ENCODE results near the gene LHCGR.
"Not testable (repeated sequence)": the region's sequence is repeated elsewhere in the genome, so short reads cannot be mapped to it uniquely, and the experiment has no call there.

LHCGR gene

DNA sequence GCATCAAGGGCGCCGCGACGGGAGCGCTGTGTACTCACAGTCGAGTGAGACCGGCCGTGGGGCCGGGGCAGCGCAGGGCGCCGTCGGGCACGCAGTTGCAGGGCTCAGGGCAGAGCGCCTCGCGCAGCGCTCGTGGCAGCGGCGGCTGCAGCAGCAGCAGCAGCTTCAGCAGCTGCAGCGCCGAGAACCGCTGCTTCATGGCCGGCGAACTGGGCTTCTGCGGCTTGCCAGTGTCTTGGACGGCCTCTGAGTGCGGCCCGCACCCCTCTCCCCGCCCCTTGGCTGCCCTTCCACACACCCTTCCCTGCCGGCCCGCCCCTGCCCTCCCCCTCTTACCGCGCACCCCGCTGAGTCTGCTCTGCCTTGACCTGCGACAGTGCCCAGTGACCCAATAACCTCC is at the start of gene LHCGR:
Gene LHCGR, minus strand, starts transcription at position 252 of the 400 bp plus-strand sequence. Its CDS starts 53 bp downstream, at position 199.
- no peak for DNase-seq

DNA sequence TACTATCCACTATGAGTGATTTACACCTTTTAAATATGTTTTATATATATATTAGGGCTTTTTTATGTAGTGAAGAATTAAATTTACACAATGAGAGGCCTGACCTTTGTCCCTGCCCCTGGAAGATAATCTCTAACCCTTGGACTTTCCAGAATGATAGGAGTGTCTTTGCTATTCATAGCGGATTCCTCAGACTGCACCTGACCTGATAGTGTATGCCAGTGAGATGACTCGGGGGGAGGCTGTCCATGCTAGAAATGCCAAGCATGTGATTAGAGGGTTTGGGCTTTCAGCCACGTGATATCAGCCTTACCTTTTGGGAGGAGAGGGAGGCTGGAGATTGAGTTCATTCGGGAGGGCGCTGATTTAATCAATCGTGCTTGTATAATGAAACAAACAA is 44.1 kb upstream of the LHCGR start:
- DNase-seq, result no peak

DNA sequence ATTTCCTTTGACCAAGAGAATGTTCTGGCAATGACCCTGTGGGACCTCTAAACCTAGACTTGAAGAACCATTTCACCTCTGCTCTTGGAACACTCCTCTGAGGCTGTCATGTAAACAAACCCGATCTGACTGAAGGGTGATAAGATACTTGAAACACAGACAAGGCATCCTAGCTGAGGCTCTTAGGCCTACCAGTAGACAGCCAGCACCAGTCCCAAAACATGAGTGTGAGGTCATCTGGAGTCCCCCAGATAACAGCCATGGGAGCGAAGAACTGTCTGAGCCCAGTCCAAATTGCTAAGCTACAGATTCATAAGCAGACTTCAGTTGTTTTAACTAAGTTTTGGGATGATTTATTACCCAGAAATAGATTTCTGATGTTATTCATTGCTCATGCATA is 39.5 kb upstream of the LHCGR start:
- DNase-seq, result no peak

DNA sequence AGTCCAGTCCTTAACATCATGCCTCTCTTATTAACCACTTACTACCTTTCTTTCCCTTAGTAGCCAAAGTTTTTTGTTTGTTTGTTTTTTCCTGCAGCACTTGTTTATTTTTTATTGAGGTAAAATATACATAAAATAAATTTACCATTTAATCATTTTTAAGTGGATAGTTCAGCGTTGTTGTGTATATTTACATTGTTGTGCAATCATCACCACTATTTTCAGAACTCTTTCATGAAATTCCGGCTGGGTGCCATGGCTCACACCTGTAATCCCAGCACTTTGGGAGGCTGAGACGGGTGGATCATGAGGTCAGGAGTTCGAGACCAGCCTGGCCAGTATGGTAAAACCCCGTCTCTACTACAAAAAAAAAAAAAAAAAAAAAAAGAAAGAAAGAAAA is 38.1 kb upstream of the LHCGR start:
- DNase-seq, result no peak

DNA sequence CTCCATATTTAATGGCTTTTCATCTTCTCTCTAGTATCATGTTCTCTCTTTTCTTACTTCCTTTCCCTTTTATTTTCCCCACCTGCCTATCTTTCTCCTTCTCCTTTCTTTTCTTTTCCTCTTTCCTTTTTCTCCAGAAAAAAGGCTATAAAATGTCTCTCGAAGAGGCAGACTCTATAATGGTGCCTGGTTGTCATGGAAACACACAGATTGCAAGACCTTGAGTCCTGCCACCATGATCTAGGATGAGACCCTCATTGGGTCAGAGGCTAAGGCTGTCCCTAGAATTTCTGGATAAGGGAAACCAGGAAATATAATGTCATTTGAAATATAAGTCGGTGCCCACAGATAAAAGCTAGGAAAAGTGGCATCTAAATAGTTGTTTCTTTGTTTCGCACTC is 36.5 kb upstream of the LHCGR start:
- DNase-seq, result no peak

DNA sequence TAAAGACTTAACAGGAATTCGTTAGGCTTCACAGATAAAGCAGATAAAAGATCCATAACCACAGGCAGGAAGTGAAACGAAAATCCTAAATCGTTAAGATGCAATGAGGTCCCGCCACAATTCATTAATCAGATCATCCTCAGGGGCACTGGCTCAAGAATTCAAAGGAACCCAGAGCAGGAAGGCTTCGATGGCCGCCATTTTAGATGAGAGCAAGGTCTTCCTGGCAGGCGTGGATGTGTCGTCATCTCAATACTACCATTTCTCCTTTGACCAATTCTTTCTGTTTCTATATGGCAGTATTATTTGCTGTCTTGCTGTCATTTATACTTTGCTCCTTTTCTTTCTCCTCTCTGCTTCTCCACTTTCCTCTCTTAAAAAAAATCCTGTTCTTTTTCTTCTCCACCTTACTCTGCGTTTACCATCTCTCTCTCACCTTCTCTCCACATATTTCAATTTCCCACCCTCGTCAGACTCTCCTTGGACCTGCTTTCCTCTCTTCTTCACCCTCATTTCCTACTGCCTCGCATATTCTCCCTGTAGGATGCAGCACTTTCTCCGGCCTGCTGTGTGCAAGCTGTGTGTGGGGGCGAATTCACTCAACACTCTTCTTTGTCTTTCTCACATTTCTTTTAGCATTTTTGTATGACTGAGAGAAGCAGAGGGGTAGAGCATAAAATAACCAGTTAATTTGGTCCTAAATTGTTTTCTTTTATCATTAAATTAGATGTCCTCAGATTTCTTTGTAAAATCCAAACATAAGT is 35.1 kb upstream of the LHCGR start:
- no peak for DNase-seq

DNA sequence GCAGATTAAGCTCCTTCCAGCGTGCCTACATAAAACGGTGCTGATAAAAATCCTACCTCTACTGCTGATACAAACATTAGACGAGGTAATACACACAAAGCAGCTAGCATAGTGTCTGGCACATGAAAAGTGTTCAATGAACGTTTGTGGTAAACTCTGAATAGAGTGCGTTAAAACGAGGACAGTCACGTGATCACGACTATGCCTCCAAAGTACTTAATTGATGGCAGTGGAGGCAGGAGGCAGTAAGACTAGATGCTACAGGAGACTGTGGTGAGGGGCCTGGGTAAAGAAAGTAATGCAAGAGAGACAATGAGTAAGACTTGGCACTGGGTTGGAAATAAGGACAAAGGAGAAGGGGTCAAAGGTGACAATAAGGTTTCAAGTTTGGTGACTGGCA is 32.1 kb upstream of the LHCGR start:
- no peak for DNase-seq

DNA sequence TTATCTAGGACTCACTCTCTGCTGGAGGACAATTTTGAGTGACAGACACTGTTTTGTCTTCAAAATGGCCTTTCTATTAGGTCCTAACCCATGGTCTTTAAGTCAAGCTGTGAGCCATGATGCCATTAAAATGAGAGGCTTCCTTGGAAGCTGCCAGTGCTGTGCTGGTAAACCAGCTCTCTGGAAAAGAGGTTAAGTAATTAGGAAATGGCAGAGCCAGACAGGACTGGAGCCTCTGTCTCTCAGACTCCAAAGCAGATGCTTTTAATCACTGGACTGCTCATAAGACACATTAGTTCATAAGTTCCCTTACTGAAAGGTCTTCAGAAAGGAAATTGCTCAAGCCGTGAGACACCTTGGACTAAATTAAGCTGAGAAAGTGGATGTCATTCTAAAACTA is 25.8 kb upstream of the LHCGR start:
- no peak for DNase-seq

DNA sequence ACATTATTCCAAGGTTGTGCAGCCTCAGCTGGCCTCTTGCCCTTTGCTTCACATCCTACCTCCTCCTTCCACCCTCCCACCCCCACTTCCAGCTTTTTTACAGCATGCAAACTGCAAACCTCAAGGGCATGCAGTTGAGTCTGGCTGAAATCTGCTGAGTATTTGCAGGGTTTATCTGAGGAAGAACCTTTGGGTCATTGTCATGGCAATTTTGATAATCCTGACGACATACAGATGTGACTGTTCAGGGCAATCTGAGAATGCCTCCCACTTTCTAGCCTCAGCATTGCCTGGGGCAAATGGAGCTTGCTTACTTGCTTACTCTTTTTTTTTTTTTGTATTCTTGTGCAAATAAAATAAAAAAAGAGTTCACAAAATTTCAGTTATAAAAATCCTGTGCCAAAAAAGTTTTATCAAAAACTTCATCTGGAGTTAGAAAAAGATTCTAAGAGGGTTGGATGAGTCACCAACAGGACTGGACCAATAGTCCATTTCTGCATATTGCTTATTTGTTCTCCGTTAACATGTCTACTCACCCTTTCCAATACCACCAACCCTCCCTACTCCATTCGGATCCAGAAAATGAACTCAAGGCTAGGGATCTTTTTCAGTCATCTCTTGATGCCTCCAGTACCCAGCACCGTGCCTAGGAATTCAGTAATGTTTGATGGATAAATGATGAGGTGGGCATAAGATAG is 23.6 kb upstream of the LHCGR start:
- no peak for DNase-seq

DNA sequence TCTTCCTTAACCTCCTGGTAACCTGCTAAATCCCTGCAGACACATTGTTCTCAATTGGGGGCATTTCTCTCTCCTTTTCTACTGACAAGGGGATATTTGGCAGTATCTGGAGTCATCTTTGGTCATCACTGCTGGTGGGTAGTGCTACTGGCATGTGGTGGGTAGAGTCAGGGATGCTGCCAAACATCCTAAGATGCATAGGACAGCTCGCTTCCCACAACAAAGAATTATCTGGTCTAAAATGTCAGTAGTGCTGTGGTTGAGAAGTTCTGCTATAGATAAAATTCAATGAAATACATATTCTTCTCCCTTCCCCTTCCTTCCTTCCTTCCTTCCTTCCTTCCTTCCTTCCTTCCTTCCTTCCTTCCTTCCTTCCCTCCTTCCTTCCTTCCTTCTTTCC is 18.7 kb upstream of the LHCGR start:
- DNase-seq, result no peak

DNA sequence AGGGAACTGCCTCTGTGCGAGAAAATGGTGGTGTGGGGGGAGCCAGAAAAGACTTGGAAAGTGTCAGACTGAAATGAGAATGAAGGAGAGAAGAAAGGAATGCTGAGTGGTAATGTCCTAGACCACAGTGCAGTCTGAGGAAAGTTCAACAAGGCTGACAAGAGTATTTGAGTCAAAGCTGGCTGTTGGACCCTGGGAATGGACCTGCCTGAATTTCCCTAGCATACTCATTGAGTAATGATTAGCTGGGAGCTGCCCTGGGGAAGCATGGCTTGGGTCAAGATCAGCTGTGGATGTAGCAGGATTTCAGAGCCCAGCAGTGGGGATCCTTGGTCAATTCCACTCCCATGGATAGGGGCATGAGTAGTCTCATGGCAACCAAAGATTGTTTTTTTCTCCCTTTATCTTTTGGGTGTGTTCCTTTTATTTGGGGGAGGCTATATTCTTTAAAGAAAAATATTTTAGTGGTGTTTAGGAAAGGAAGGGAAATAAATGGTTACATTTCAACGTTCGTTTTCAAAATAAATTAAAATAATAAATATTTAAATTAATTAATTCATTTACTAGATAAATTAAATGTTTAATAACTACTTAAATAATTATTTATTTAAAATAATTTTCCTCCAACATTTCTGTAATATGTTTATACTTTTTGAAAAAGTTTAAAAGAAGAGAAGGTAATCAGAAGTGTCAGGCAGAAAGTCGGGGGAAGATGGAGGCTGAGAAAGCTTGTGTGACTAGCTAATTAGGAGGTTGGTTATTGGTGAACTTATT is 15.9 kb upstream of the LHCGR start:
- DNase-seq, result no peak

DNA sequence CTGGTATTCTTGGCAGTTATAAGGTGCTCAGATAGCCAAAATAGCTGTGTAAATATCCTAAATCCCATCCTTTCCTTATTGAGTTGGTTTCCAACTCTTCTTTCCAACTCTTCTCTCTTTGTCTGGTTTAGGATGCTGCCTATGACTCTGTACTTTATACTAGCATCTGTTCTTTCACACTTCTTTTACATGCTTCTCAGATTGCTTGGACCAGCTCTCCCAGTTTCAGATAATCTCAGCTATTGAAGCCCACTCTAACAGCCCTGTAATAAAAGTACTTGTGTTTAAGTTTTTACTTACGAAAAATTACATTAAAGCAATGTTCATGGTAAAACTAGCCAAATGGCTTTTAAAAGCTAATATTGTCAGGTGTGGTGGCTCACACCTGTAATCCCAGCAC is 14.7 kb upstream of the LHCGR start:
- no peak for DNase-seq

DNA sequence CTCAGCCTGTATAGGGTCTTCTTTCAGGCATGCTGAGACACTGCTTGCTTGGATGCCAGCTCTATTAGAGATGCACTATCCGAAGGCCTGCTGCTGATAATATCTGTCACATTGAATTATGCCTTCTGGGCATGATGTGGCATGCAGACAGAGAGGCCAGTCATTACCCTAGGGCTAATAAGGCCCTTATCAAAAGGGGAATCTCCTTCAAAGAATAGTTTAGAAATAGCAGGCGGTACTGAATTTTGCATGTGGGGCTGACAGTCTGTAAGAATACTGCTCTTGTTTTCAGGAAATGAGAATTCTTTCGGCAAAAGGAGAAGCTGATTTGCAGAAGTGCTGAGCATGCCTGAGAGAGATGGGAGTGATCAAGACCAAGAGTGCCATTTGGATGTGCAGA is 13.1 kb upstream of the LHCGR start:
- no peak for DNase-seq

DNA sequence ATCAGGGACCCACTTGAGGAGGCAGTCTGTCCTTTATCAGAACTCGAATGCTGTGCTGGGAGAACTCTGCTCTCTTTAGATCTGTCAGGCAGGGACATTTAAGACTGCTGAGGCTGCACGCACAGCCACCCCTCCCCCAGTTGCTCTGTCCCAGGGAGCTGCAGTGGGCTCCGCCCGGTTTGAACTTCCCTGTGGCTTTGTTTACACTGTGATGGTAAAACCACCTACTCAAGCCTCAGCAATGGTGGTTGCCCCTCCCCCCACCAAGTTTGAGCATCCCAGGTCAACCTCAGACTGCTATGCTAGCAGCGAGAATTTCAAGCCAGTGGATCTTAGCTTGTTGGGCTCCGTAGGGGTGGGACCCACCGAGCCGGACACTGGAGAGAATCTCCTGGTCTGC is 11.8 kb upstream of the LHCGR start:
- DNase-seq, result no peak

DNA sequence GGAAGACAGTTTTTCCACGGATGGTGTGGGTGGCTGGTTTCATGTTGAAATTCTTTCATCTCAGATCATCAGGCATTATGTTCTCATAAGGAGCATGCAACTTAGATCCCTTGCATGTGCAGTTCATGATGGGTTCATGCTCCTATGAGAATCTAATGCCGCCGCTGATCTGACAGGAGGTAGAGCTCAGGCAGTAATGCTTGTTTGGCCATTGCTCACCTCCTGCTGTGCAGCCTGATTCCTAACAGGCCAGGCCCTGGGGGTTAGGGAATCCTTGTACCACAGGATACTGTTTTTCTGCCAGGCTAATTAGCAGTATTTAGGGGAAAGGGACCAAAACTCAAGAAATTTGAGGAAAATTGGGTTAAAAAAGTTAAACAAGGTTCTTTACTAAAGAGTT is 5.3 kb upstream of the LHCGR start:
- no peak for DNase-seq

DNA sequence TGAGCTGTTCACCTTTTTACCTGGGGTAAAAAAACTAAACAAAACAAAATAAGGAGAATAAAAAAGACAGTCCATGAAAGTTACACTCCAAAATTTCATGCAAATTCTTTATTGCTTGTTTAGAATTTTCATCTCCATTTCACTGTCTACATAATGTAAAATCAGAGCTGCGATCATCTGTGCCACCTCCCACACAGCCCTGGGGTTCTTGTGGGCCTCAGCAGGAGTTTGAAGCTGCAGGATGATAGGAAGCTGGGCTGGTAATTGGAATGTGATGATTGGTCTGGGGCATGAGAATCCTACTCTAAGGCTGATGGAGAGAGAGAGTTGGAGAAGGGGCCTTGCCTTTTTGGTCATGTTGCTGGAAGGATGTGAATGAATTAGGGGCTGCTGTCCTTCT is 4.2 kb upstream of the LHCGR start:
- DNase-seq, result no peak

DNA sequence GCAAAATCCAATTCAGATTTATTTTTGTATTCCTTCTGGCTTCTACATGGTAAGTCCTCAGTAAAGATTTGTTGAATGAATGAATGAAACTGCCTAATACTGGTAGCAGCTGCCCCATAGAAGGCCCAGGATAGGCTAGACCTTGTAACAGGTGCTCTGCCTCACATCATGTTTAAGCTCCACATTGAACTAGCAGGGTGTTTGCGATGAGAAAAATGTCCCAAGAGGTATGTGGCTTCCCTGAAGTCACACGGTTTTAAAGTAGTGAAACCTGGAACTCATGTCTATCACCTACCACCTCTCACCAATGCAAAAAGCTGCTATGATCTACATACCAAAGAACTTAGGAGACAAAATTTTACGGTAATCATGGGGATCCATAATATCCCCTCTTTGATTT is 765 bp upstream of the LHCGR start:
- DNase-seq, result no peak

DNA sequence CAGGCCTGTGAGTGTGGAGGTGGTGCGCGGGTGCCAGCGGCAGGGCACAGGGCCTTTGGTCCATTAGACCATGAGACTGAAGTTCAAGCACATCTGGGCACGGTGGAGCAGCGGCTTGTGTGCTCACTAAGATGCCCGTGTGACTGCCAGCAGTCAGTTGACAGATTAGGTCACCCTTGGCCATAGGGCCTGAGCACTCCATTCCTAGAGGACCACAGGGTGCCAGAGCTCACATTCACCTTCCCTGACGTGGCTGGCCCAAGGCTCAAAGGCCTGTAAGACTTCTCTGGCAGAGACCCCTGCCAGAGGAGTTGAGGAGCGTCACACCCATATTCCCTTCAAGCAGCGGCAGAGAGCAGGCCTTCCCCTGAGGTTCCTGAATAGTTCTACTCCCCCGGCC is 650 bp downstream of the LHCGR start:
- no peak for DNase-seq

DNA sequence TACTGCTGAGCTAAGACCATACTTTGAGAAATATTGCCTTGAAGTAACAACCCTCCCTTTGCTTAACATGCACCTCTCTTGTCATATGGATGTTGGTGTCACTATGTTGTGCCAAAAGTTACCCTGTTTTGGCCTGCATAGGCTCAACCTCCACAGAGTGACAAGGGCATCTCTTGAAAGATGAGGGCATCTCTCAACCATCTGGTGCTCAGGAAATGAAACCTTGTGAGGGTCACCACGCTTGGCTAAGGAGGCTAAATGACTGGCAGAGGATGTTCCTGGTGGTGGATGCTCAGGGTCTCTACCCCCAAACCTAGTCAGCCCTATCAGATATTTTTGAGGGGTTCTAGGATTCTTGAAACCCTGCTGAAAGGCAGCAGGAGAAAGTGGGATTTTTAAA is 2.3 kb downstream of the LHCGR start:
- DNase-seq, result no peak

DNA sequence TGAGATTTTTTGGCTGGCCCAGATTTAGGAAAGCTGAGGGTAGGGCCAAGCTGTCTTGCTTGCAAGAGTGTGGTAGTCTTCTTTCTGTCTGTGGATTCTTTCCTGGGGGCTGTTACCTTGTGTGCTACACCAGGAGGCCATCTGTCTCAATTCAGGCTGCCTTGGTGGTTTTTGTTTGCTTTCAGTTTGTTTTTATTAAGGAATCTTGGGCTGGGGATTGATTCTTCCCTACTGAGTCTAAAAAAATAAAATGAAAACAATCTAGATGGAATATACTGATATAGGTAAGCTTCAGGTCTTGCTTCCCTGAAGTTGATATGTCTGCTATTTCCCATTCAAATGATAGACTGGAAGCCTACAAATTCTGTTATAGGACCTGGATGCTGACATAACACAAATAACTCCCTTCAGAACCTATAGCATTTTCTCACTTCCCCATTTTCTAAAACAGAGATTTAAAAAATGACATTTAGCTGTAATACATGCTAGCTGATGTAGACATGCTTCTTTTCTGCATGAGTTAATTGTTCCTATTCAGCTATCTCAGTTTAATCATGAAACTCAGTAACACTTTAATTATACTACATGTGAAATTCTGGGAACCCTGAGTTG is 5.3 kb downstream of the LHCGR start:
- no peak for DNase-seq

DNA sequence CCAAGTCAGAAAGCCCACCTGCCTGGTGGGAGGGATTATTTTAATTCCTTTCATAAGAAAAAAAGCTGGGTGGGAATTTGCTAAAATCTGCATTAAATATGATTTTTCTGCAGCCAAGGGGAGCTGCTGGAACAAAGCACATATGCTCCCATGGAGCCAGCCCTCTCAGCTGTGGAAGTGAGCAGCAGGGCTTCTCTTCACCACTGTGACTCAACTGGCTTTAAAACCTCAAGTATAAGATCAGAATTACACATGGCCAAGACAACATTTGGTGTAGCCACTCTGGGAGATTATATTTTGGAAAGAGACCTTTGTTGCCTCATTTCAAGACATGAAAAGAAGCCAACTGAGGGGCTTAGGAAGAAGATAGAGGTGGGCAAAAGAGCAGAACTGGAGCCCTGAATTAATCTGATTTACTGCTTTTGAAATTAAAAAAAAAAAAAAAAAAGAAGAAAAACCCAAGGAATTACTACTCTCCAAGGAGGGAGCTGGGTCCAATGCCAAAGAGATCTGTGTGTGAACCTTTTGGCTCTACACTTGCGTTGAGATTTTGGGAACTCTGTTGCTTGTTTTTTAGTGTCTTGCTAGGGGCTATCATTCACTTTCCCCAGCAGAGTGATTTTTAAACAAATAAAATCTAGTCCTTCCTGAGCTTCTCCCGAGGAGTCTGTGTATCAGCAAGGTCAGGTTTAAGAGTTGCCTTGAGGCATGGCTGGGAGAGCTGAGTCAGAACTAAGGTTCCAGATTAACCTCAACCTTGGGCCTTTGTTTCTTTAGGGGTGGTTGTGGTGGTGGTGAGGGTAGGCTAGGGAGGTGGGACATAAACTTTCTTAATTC is 6.0 kb downstream of the LHCGR start:
- DNase-seq, result no peak

DNA sequence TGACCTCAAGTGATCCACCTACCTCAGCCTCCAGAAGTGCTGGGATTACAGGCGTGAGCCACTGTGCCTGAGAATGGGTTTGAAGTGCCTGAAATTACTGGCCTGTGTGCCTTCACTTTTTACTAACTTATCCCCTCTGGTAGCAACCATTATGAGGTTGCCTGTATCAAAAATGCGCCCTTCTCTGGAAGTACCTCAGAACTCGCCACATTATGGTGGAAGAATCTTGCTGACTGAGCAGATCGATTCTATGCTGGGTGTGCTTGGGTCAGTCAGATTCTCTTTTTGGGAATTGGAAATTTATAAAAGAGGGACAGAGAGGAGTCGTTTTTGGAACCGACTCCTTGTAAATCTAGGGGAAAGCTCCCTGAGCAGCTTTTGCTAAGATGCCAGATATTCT is 8.2 kb downstream of the LHCGR start:
- DNase-seq, result no peak

DNA sequence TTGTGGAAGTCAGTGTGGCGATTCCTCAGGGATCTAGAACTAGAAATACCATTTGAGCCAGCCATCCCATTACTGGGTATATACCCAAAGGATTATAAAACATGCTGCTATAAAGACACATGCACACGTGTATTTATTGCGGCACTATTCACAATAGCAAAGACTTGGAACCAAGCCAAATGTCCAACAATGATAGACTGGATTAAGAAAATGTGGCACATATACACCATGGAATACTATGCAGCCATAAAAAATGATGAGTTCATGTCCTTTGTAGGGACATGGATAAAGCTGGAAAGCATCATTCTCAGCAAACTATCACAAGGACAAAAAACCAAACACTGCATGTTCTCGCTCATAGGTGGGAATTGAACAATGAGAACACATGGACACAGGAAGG is 16.3 kb downstream of the LHCGR start:
- DNase-seq, result not testable (repeated sequence)
